HFFc6 (cell line): ENCODE measurements around the gene DUSP1. TPM values are rescaled to one million over a fixed set of nuclear protein-coding genes. Genes with fewer than 3 reads are reported as not detected.

Experiments used
- DNase-seq: peaks from one replicate; pipeline ENCODE4 v3.0.0-alpha.2; 2018
- H3K27ac Mint-ChIP-seq: 2 replicates; pipeline ENCODE4 v1.8.0; 2020; ENCODE audit warnings: mild to moderate bottlenecking, mixed read lengths
- H3K27me3 Mint-ChIP-seq: 2 replicates; pipeline ENCODE4 v1.8.0; 2021; ENCODE audit warnings: mild to moderate bottlenecking, moderate library complexity, mixed read lengths; ENCODE audit not compliant: insufficient read depth
- H3K36me3 Mint-ChIP-seq: 2 replicates; pipeline ENCODE4 v1.8.0; 2021; ENCODE audit warnings: low read depth, mixed read lengths
- H3K4me1 Mint-ChIP-seq: 2 replicates; pipeline ENCODE4 v1.8.0; 2020; ENCODE audit warnings: low read depth, mixed read lengths
- H3K4me3 Mint-ChIP-seq: 2 replicates; pipeline ENCODE4 v1.8.0; 2020; ENCODE audit warnings: mild to moderate bottlenecking, moderate library complexity, mixed read lengths
- H3K9me3 Mint-ChIP-seq: 2 replicates; pipeline ENCODE4 v1.8.0; 2020; ENCODE audit warnings: mild to moderate bottlenecking, mixed read lengths
- total RNA-seq, 6 experiments: library from RNA; stranded (reverse); fragmentation: NEBNext Ultra II Directional; extraction: Animal tissue kit (Norgen Biotek cat#: 25700); gene quantifications; 2 replicates in 1 of 6; 3 replicates in 5 of 6; pipeline ENCODE4 v1.2.3, GENCODE V29; 2021
- TF ChIP-seq, protein P1 (sequence below): fragments of 200-600 bp; sonication (generic); IDR thresholded peaks from 2 replicates; pipeline ENCODE4 v1.5.0; 2021; ENCODE audit warnings: antibody characterized with exemption, mild to moderate bottlenecking

The DUSP1 gene
- total RNA-seq, 6 experiments from 2014 or later, result 213 to 319 (median 307) TPM

DNA sequence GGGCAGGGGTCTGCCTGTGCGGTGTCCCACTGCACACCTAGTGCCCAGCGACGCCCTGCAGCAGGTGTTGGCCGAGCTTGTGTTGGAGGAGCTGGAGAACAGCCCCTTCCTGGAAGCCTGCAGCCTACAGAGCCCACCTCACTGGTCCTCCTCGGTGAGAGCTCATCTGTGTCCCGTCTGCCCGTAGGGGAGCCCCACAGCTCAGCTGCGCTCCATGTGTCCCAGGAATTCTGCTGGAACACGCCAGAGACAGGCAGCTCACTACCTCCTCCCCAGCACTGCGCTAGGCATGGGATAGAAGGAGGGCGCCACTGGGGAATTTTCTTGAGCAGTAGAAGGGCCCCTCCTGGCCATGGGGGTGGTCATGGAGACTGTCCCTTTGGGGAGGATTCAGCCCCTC is 44.0 kb downstream of the DUSP1 start:
- Mint-ChIP-seq H3K36me3 (no peaks in the 10 kb centered on the region), H3K9me3 (no peaks in the 10 kb centered on the region), H3K27ac (no peak overlapping the region), H3K4me1 (peaks cover 14% of the 10 kb centered on the region), H3K27me3 (peaks cover 4% of the 10 kb centered on the region), H3K4me3 (no peak overlapping the region)
- TF ChIP-seq, protein P1, sequence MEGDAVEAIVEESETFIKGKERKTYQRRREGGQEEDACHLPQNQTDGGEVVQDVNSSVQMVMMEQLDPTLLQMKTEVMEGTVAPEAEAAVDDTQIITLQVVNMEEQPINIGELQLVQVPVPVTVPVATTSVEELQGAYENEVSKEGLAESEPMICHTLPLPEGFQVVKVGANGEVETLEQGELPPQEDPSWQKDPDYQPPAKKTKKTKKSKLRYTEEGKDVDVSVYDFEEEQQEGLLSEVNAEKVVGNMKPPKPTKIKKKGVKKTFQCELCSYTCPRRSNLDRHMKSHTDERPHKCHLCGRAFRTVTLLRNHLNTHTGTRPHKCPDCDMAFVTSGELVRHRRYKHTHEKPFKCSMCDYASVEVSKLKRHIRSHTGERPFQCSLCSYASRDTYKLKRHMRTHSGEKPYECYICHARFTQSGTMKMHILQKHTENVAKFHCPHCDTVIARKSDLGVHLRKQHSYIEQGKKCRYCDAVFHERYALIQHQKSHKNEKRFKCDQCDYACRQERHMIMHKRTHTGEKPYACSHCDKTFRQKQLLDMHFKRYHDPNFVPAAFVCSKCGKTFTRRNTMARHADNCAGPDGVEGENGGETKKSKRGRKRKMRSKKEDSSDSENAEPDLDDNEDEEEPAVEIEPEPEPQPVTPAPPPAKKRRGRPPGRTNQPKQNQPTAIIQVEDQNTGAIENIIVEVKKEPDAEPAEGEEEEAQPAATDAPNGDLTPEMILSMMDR, result no peak
- no peak for DNase-seq

DNA sequence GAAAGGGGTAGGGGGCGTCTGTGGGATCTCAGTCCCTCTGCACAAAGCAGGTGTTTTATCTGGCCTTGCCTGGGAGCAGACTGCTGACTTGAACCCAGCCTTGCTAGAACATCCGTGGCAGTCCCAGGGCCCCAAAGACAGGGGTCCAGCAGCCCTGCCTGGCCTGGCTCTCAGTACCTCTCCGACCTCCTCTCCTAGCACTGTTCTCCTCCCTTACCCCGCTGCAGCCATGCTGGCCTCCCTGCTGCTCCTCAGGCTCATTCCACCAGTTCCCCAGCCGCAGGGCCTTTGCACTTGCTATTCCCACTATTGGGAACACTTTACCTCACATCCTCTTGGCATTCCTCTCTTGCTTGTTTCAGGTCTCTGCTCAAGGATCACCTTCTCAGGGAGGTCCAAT is 45.2 kb downstream of the DUSP1 start:
- peaks cover 4% of the 10 kb centered on the region for H3K27me3 Mint-ChIP-seq

DNA sequence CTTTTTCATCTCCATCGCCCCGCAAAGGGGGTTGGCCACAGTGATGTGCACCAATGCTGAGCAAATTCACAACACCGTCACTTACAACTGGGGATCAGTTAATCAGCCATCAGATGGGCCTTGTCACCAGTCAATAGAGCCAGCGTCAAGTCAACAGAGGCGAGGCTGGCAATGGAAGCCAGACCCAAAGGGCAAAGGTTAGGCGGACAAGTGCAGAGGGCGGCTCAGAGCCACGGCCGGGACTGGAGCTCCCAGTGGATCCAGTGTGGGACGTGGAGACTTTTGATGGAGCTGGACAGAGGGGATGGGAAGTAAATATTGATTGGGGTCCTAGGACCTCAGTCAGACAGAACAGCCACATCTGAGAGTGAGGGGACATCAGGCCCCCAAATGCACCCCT is 45.7 kb downstream of the DUSP1 start:
- Mint-ChIP-seq H3K27me3 (peaks cover 4% of the 10 kb centered on the region), H3K27ac (no peak overlapping the region), H3K36me3 (no peaks in the 10 kb centered on the region), H3K9me3 (no peaks in the 10 kb centered on the region), H3K4me1 (peaks cover 12% of the 10 kb centered on the region; the same call in 1 of the 2 replicates), H3K4me3 (no peak overlapping the region)
- DNase-seq, result no peak
- TF ChIP-seq, protein P1, result no peak

More for the DNA sequence above, 45.2 kb downstream of the DUSP1 start:
- Mint-ChIP-seq H3K9me3 (no peaks in the 10 kb centered on the region), H3K27ac (no peak overlapping the region), H3K4me1 (peaks cover 12% of the 10 kb centered on the region; the same call in 1 of the 2 replicates), H3K4me3 (no peak overlapping the region), H3K36me3 (no peaks in the 10 kb centered on the region)
- TF ChIP-seq, protein P1, result no peak
- no peak for DNase-seq

DNA sequence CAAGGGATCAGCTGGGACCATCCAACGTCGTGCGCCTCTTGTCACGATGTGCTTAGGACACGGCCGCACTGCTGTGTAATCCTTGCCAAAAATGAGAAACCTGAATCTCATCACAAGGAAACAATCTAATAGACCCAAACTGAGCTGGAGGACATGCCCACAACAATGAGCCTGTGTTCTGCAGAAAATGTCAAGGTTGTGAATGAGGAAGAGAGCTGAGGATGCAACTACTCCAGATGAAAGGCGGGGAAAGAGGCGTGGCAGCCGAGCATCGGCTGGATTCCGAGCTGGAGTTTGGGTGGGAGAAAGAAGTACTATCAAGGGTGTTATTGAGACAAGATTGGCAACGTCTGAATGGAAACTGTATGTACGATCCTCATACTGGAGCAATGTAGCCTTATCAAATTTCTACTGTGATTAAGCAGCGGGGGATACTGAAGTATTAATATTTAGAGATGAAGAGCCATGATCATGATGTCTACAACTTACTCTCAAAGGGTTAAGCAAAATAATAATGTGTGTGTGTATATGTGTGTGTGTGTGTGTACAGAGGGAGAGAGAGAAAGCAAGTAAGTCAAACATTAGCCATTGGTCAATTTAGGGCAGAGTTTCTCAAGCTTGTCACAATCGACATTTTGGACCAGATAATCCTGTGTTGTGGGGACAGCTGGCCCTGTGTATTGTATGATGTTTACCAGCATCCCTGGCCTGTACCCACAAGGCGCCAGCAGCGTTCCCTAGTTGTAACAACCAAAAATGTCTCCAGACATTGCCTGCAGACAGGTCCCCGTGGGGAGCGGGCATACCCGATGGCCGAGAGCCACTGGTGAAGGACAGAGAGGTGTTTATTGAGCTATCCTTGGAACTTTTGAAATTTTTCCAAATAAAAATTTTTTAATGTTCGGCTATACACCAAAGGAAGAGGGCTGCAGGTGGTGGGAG is 46.5 kb downstream of the DUSP1 start:
- peaks cover 4% of the 10 kb centered on the region for H3K27me3 Mint-ChIP-seq
- no peak for DNase-seq
- H3K27ac Mint-ChIP-seq, result no peak overlapping the region
- TF ChIP-seq, protein P1, result no peak
- H3K4me1 Mint-ChIP-seq, result peaks cover 12% of the 10 kb centered on the region; the same call in 1 of the 2 replicates
- no peaks in the 10 kb centered on the region for H3K36me3 Mint-ChIP-seq
- H3K9me3 Mint-ChIP-seq, result no peaks in the 10 kb centered on the region
- no peak overlapping the region for H3K4me3 Mint-ChIP-seq

DNA sequence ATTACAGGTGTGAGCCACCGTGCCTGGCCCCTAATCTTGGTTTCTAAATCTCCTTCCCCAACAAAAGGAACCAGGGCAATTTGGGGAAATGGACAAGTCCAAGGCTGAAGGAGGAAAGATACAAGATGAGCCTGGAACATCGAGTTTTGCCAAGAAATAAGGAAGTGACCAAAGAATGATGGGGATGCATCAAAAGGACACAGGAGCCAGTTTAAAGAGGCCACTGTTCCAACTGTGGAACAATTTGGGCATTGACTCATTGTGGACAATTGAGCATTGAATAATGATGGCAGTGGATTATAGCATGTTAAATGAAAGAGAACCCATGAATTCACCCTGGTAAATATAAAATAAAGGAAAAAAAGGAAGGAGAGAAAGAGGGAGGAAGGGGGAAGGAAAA is 47.5 kb downstream of the DUSP1 start:
- peaks cover 4% of the 10 kb centered on the region for H3K27me3 Mint-ChIP-seq
- H3K4me1 Mint-ChIP-seq, result peaks cover 12% of the 10 kb centered on the region; the same call in 1 of the 2 replicates
- H3K4me3 Mint-ChIP-seq, result no peak overlapping the region

More for the DNA sequence above, 47.5 kb downstream of the DUSP1 start:
- no peak overlapping the region for H3K27ac Mint-ChIP-seq
- TF ChIP-seq, protein P1, result no peak
- H3K36me3 Mint-ChIP-seq, result no peaks in the 10 kb centered on the region
- H3K9me3 Mint-ChIP-seq, result no peaks in the 10 kb centered on the region
- no peak for DNase-seq
